ENCODE measurements around the gene FERD3L.

Gene FERD3L

GRCh38 chr7:19098510-19098909 lies 46.7 kb downstream of the FERD3L start:
- DNase-seq, result no peak

DNA sequence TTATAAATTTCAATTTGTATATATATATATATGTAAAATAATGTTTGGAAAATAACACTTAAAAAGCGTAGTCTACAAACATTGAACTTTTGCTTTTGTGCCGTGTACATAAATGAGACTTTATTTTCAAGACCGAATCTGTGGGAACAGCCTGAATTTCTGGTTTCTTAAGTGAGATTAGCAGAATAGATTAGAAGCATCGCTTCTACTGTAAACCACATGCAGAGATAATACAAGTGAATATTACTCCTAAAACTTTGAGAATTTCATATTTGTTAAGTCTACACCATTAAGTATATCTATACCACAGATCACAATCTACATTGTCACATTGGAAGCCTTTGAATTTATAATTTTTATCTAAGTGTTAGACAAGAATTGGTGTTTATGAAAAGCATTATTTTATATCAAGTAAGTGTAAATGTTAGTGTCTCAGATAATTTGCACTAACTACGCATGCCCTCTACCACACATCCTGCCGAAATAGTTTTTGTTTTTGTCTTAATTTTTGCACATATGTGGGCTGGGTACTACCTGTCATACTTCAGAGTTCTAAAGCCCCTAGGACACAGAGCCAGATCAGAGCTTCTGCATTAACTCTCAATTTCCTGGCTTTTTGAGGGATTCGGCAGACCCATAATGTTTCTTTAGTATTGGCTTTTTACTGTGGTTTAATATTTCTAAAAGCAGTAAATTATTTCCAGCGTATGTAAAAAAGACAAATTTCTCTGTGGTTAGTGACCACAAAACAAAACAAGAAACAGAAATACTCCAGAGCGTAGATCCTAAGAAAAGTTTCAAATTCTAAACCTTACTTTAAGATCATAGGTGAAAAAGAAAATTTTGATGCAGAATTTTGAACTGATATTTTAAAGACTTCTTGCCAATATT lies 47.8 kb downstream of the FERD3L start:
- DNase-seq, result no peak

DNA sequence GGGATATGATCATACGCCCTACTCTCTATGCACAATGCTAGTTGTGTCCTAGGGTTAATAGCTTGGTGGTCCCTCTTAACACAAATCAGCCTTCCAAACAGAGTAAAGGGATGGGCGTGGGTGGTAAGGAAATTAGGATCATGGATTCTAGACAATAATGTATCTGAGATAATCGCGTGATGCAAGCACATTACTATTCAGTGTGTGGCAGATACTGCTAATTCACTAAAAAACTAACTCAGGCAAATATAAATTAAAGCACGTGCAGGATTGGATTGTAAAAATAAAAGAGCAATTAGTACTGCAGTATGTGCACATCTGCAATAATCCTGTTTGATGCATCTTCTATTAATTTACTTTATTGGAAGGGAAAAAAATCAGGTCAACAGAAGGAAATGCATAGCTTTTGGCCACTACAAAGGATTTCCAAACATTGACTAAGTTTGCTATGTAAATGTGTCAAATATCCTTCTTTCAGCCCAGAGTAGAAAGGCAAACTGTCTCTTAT lies 49.8 kb downstream of the FERD3L start:
- DNase-seq, result no peak
